NK-92 (cell line): ENCODE data around the gene KLHL11.
"Not testable (repeated sequence)": the region's sequence is repeated elsewhere in the genome, so short reads cannot be mapped to it uniquely, and the experiment has no call there.

Experiments
- DNase-seq: peaks from one replicate; lab custom pipeline; 2025; ENCODE audit not compliant: unreplicated experiment; lab: John Stamatoyannopoulos, UW

The KLHL11 gene

DNA sequence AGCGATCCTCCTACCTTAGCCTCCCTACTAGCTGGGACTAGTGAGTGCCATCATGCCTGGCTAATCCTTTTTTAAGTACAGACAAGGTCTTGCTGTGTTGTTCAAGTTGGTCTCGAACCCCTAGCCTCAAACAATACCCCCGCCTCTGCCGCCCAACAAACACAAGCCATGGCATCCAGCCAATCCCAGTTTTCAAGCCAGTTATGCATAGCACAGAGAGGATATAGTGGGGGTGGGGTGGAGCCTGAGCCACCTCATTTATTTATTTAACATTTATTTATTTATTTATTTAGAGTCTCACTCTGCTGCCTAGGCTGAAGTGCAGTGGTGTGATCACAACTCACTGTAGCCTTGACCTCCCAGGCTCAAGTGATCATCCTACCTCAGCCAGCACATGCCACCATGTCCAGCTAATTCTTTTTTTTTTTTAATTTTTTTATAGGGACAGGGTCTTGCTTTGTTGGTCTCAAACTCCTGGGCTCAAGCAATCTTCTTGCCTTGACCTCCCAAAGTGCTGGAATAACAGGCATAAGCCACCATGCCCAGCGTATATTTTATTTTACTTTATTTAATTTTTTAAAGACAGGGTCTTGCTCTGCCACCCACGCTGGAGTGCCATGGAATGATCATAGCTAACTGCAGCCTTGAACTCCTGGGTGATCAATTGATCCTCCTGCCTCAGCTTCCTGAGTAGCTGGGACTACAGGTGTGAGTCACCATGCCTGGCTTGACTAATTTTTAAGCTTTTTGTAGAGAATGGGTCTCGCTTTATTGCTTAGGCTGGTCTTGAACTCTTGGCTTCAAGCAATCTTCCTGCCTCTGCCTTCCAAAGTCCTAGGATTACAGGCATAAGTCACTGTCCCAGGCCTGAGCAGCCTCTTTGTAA, 26.2 kb upstream of the KLHL11 start:
- DNase-seq, result no peak

DNA sequence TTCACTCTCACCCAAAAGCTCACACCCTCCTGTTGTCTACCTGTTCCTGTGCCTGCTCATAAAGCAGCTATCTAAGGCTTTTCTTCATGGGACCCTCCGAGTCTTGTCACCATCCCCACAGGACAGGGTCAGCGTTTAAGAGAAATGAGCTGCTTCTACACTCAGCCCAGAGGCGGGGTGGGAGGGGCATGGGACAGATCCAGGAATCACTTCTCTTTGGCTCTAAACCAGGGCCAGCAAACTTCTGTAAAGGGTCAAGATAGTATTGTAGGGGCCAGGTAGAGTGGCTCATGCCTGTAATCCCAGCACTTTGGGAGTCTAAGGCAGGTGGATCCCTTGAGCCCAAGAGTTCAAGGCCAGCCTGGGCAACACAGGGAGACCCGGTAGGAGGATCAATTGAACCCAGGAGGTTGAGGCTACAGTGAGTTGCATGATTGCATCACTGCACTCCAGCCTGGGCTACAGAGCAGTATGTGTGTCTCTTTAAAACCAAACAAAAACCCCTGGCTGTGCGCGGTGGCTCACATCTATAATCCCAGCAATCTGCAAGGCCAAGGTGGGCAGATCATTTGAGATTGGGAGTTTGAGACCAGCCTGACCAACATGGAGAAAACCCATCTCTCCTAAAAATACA, 23.2 kb upstream of the KLHL11 start:
- no peak for DNase-seq

DNA sequence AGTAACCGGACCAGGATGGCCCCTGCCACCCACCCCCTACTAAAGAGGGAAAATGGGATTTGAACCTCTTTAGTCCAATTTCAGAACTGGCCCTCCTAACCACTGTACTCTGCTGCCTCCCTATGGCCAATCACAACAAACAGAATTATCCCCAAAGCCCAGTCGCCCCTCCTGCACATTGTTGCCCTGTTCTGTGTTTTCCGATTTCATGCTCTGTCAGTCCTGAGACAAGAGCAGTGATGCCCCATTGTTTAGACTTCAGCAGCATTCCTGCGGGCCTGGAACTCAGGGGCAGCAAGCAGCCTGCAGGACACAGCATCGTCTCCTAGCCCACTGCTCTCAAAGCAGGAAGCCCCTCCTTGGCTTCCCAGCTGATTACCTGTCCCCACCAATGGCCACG, 20.5 kb upstream of the KLHL11 start:
- no peak for DNase-seq

DNA sequence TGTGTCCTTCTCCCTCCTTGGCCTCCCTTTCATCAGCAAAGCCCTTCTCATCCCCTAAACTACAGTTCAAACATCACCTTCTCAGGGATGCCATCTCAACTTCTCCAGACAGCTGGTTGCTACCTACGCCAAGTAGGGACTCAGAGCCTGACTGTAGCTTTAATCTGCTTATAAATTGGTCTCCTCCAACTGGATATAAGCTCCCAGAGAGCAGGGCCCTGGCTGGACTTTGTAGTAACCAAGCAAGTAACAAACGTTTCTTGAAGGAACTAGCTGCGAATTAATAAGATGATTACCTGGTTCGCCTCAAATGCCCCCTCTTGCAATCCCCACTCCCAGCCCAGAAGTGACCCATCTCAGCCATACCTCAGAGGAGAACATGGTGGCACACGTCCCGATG, 17.5 kb upstream of the KLHL11 start:
- no peak for DNase-seq

DNA sequence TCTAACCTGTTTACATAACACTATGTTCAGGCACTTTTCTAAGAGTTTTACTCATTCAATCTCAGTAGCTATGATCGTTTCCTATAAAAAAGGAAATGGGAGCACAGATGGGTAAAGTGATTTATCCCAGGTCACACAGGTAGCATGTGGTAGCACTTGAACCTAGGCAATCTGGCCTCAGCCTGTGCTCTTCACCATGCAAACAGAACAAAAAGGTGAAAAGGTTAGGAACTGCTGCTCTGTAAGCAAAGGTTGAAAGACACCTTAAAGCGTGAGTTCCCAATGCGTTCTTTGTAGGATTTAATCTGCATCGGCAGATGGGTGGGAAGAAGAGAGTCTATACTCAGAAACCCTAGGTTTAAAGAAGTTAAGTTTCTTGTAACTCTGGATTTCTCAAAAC, 14.9 kb upstream of the KLHL11 start:
- DNase-seq, result no peak

DNA sequence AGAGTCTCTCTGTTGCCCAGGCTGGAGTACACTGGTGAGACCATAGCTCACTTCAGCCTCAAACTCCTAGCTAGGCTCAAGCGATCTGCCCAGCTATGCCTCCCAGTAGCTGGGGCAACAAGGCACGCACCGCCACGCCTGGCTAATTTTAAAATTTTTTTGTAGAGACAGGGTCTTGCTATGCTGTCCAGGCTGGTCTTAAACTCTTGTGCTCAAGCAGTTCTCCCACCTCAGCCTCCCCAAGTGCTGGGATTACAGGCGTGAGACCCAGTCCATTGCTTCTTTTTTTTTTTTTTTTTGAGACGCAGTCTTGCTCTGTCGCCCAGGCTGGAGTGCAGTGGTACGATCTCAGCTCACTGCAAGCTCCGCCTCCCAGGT, 9.1 kb upstream of the KLHL11 start:
- not testable (repeated sequence) for DNase-seq

DNA sequence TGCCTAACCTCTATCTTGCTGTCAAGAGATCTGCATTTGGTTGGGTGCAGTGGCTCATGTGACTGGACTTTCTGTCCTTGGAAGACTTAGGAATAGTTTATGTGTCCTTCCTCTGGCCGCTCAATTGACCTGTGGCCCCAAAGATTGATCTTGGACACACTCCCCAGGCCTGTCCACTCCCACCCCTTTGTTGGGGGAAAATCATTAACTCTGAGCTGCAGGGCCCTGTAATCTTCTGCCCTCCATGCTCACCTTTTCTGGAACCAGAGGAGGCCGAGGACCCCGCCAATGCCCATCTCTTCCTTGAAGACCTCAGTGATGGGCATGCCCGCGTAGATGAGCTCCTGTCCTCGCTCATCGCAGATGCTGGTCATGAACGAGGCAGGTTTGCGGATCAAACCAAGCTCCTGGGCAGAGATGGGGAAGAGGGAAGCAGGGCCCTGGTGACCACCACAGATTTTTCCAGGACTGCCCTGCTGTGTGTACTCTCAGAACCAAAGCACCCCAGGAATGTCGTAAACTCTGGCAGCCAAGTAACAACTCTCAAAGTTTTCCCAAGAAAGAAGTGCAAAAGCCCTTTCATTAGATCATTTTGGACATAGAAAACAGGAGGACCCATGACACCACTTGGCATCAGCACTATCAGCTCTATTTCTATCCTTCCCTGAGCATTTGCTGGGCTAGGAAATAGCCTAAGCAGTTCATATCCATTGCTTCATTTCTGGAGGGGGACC, 8.5 kb upstream of the KLHL11 start:
- no peak for DNase-seq

DNA sequence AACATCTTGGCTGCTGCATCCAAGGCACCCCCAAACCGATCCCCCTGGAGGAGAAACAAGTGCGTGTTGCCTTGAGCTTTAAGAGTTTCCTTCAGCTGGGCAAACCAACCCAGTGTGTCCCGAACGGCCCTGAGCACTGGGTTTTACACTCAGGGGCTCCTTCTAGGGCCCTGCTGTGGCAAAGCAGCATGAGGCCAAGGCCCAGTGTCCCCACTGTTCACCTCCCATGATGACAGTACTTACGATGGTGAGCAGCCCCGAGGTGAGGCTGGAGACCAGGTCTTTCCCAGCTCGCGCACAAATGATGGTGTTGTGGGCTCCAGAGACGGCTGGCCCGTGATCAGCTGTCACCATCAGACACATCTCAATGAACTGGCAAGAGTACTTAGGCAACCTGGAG, 6.6 kb upstream of the KLHL11 start:
- DNase-seq, result no peak

DNA sequence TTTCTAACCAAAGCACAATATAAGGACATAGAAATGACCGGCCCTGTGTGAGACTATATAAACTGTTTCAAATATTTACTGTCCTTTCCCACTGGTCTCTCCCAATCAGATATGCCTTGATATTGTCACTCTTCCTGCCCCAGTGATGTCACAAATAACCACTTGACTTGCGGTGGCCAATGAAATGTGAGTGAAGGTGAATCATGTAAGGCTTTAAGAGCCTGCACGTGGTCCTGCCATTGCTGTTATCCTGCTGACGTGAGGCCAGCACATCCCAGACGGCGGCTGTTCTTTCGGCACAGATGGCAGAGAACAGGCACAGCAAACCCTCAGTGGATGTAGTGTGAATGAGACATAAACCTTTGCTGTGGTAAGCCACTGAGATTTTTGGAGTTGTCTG, 5.4 kb upstream of the KLHL11 start:
- DNase-seq, result no peak

DNA sequence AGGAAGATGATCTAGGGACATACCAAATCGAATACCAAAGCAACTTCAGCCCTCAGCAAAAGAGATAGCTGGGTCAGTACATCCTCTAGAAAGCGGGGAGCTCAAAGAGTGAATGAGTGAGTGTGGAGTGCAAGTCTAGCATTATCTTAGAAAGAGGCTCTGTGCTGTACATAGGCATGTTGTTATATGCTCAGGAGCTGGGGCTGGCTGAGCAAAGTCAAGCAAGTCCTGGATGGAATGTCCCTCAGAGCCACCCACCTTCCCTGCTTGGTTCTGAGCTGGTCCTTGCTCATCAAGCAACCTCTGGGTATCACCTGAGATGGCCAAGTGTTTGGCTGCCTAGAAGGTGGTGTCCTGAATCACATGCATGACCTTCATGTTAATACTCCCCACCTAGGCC, 4.9 kb upstream of the KLHL11 start:
- DNase-seq, result no peak

DNA sequence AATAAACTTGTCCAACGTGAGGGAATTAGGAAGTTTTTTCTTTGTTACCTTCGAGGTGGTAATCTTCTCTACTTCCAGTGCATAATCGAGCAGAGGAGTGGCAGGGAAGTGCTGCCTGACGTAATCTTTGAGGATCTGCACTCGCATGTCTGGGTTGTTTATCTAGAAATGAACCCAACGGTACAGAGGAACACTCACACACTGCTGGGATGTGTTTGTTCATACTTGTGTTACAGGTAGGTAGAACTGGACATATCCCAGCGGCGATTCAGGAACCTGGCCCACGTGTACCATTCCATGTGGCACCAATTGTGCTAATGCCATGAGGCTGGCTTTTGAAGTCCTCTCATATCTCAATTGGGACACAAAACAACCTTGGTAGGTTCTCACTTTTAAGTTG, 4.2 kb upstream of the KLHL11 start:
- DNase-seq, result no peak

DNA sequence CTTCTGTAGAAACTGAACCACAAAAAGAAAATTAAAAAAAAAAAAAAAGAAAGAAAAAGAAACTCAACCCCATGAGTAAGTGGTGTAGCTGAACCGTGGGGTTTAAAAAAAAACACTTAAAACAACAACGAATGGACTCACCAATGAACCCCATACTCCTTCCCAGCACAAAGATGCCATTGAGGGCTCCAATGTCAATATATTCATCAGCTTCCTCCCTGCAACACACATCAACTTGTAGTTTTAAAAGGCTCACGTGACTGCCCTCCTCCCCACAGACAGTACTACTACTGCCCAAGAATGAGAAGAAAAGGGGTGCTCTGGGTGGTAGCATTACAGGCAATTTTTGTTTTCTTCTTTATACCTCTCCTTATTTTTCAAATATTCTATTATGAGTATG, 3.3 kb upstream of the KLHL11 start:
- DNase-seq, result no peak

DNA sequence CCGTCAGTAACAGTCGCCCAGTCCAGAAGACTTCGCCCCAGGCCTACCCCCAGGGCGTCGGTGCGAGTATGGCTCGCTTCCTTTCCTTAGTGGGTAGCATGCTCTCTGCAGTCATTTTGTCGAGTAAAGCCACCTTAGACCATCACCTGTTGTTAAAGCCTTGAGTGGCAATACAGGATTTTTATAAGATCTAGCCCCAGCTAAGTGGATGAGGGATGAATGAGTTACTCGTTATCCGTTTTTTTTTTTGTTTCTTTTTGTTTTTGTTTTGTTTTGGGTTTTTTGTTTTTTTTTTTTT, 322 bp upstream of the KLHL11 start:
- DNase-seq, result no peak

DNA sequence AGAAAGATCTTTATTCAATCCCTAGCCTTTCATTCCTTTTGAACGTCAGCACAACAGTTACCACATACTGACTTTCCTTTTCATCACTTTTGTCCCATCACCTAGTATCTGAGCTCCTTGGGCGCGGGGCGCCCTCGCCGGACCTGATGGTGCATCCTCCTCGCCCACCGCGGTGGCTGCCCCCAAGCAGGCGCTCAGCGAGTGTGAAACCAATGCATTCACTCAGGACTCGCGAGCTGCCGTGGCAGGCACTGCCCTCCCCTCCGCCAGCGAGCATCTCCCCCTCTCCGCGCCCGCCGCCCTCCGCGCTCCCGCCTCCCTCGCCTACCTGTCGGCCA, 756 bp downstream of the KLHL11 start:
- DNase-seq, result no peak

DNA sequence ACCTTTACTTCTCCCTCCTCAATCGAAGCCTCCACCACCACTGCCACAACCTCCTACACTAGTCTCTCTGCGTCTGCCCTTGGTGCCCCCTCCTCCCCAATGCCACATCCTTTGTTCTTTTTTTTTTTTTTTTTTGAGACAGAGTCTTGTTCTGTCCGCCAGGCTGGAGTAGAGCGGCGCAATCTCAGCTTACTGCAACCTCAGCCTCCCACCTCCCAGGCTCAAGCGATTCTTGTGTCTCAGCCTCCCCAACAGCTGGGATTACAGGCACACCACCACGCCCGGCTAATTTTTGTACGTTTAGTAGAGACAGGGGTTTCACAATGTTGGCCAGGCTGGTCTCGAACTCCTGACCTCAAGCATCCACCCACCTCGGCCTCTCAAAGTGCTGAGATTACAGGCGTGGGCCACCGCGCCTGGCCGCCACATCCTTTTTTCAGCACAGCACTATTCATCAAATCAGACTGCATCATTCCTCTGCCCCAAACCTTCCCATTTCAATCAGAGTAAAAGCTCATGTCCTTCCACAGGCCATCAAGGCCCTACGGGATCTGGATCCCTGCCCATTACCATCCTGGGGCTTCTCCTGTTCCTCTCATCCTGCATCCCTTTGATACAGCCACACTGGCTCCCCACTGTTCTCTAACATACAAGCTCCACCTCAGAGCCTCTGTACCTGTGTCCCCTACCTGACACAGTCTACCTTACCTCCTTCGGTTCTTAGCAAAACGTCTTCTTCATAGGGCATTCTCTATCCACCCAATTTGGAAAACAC, 2.0 kb downstream of the KLHL11 start:
- no peak for DNase-seq

DNA sequence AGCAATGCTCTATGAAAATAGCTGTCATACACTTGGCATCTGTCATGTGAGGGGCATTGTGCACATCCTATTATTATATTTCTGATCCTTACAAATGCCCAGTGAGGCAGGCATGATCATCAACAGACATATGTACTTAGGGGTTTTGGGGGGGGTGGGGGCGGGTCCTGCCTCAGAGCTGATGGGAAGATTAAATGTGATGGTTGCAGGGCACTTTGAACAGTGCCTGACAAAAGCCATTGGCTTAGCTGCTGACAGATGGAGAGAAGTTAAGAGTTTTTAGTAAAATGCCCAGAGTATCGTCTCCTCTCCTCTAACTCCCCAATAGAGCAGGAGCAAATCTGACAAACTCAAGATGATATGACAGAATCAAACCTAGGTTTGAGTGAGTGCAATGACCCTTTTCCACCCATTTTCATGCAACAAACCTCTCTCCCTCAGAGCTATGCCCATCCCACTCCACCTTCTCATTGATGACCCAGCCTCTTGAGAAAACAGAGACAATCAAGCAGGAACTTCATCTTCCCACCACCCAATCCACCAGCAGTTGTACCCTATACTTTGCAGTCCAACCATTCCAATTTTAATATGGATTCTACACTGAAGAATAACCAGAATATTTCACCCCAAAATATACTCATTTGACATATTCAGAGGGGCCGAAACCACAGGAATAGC, 4.8 kb downstream of the KLHL11 start:
- DNase-seq, result no peak

DNA sequence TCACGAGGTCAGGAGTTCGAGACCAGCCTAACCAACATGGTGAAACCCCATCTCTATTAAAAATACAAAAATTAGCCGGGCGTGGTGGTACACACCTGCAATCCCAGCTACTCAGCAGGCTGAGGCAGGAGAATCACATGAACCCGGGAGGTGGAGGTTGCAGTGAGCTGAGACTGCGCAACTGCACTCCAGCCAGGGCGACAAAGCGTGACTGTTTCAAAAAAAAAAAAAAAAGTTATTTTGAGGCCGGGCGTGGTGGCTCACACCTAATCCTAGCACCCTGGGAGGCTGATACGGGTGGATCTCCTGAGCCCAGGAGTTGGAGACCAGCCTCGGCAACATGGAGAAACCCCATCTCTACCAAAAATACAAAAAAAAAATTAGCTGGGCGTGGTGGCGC, 13.8 kb downstream of the KLHL11 start:
- not testable (repeated sequence) for DNase-seq

DNA sequence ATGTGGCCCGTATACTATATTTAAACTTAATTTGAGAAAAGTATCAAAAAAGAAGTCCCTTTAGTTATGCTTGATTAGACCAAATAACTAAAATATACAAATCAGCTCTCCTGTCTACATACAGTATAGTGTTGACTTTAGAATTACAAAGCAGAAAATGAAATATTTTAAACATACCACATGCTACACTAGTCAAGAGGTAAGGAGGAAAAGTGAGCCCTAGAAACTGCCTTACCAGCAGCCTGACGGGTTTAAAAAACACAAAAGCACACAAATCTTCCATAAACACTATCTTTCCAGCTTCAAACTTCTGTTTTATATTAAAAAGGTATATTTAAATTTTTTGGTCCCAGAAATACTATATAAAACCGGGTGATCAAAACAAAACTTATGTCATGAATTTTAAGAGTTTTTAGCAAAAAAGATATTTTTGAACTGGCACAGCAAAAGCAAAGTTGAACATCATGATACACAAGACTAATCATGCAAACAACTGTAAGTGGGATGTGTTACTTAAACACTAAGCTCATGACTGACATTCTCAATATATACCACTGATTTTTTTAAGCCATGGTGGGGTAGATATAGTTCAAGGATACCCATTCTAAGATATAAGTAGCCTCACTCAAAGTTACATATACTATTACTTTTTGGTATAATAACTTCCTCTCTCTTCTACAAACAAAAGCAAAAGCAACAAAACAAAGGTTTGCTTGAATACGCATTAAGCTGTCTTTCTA, 15.8 kb downstream of the KLHL11 start:
- no peak for DNase-seq

DNA sequence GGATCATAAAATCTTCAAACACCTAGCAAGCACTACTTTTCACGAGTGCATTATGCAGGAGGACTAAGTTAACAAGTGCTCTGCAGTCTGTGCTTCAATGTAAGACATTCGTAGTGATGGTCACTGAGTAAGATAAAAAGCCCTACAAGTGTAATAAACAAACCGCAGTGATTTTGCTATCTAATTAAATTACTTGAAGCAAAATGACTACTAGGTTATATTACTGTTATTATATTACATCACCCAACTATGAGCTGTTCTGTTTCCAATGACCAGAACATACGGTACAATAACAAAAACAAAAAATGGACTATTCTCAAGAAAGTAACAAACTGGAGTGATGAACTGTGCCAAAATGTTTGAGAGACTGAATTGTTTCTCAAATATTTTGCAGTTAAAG, 16.4 kb downstream of the KLHL11 start:
- DNase-seq, result no peak

DNA sequence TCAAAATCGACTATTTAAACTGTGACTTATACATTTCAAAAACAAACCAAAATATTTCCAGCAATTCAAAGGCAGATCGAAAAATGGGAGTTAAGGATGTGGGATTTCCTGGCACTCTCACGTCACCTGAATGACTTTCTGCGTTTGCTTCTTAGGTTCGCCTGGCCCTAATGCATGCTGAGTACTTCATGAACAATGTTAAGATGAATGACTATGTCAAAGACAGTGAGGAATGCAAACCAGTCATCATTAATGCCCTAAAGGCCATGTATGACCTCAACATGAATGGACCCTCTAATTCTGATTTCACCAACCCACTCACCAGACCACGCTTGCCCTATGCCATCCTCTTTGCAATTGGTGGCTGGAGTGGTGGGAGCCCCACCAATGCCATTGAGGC, 20.3 kb downstream of the KLHL11 start:
- DNase-seq, result no peak
